ENCODE results near the gene EEF1AKMT2.

- no peak for TF ChIP-seq CTCF (IDR thresholded peaks at IDR 0.05)
- no peak for TF ChIP-seq POLR2A (IDR thresholded peaks at IDR 0.05)
These were observed 78.8 kb downstream of the EEF1AKMT2 start for GRCh38 chr10:124712704-124713407.
